Measurements from ENCODE around the gene NDUFB11. TPM values are rescaled to one million over a fixed set of nuclear protein-coding genes. Genes with fewer than 3 reads are reported as not detected.
"Not testable (repeated sequence)": the region's sequence is repeated elsewhere in the genome, so short reads cannot be mapped to it uniquely, and the experiment has no call there.

Gene NDUFB11
- total and polyA plus RNA-seq, 3 experiments from 2014 or later, result 93.5 to 169 (median 95.0) TPM

DNA sequence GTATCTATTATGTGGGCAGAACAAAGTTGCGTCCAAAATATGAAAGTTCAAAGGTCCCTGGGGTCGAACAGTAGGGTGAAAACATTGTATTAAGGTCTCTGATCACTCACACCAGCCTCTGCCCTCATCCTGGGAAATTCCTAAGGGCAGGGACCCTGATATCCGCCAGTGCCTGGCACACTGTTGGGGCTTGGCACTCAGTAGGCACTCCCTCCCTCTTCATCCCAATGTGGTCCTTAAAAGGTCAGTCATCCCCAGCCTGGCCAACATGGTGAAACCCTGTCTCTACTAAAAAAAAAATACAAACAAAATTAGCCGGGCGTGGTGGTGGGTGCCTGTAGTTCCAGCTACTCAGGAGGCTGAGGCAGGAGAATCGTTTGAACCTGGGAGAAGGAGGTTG lies 6.3 kb downstream of the NDUFB11 start:
- H3K36me3 Mint-ChIP-seq, result peaks cover 0 to 29% (median 5%) of the 10 kb centered on the region in 3 donors
- Histone ChIP-seq H3K4me3 (ENCODE audit: low read length) (no peak overlapping the region), H3K4me1 (ENCODE audit: insufficient read depth, low read length) (peaks cover under 1% of the 10 kb centered on the region), H3K9me3 (ENCODE audit: low read length) (no peaks in the 10 kb centered on the region), H3K27me3 (ENCODE audit: insufficient read depth, low read length, poor library complexity, severe bottlenecking) (no peaks in the 10 kb centered on the region), H3K27ac (ENCODE audit: low read depth, low read length) (no peak overlapping the region), H3K36me3 (ENCODE audit: insufficient read depth, low read length) (no peaks in the 10 kb centered on the region)
- H3K4me1 Mint-ChIP-seq, result peaks cover 6 to 9% (median 7%) of the 10 kb centered on the region in 3 donors
- H3K9me3 Mint-ChIP-seq, result no peaks in the 10 kb centered on the region
- peaks cover 0 to 8% of the 10 kb centered on the region in 2 donors for H3K27me3 Mint-ChIP-seq
- no peak for DNase-seq
- CTCF ChIA-PET, result no interaction called here
- H3K27ac Mint-ChIP-seq, result no peak overlapping the region
- peak overlapping the region in 1 of 7 donors; percentile 10 for H3K4me3 Mint-ChIP-seq
- POLR2A ChIA-PET, result no interaction called here

GRCh38 chrX:47135650-47136049 lies 8.9 kb downstream of the NDUFB11 start:
- ChIA-PET CTCF (interaction anchor here (1.3 kb wide), 1 partner anchor 9 kb away, joined by 3 read pairs; the partner anchor contains the start of genes NDUFB11 and RBM10), POLR2A (interaction anchor here (1.2 kb wide), 1 partner anchor 97 kb away, joined by 3 read pairs; the partner anchor contains the start of gene USP11)
- not testable (repeated sequence) for H3K27me3 Mint-ChIP-seq

GRCh38 chrX:47133493-47133892 lies 11.0 kb downstream of the NDUFB11 start:
- Mint-ChIP-seq H3K27ac (no peak overlapping the region), H3K9me3 (no peaks in the 10 kb centered on the region), H3K4me1 (peaks cover 0 to 8% (median 3%) of the 10 kb centered on the region in 3 donors), H3K27me3 (peaks cover 0 to 4% of the 10 kb centered on the region in 2 donors), H3K4me3 (no peak overlapping the region), H3K36me3 (peaks cover 0 to 8% (median 2%) of the 10 kb centered on the region in 3 donors)
- H3K27ac ChIP-seq (ENCODE audit: low read depth, low read length), result no peak overlapping the region
- ChIA-PET CTCF (interaction anchor here (0.7 kb wide), 1 partner anchor 256 kb away, joined by 3 read pairs; no protein-coding TSS in a partner anchor), POLR2A (no interaction called here)
- H3K27me3 ChIP-seq (ENCODE audit: insufficient read depth, low read length, poor library complexity, severe bottlenecking), result no peaks in the 10 kb centered on the region
- DNase-seq, result no peak
- no peaks in the 10 kb centered on the region for H3K4me1 ChIP-seq (ENCODE audit: insufficient read depth, low read length)
- H3K4me3 ChIP-seq (ENCODE audit: low read length), result no peak overlapping the region
- H3K9me3 ChIP-seq (ENCODE audit: low read length), result no peaks in the 10 kb centered on the region
- no peaks in the 10 kb centered on the region for H3K36me3 ChIP-seq (ENCODE audit: insufficient read depth, low read length)

More at GRCh38 chrX:47135650-47136049, 8.9 kb downstream of the NDUFB11 start:
- H3K4me1 ChIP-seq (ENCODE audit: insufficient read depth, low read length); H3K27ac Mint-ChIP-seq; H3K27me3 ChIP-seq (ENCODE audit: insufficient read depth, low read length, poor library complexity, severe bottlenecking); H3K27ac ChIP-seq (ENCODE audit: low read depth, low read length); H3K4me1 Mint-ChIP-seq; H3K36me3 ChIP-seq (ENCODE audit: insufficient read depth, low read length); H3K9me3 ChIP-seq (ENCODE audit: low read length); H3K9me3 Mint-ChIP-seq; H3K4me3 Mint-ChIP-seq; DNase-seq; H3K4me3 ChIP-seq (ENCODE audit: low read length): not testable (repeated sequence)
- H3K36me3 Mint-ChIP-seq, result peaks cover 0 to 11% (median 2%) of the 10 kb centered on the region in 3 donors

- no peaks in the 10 kb centered on the region for H3K9me3 ChIP-seq (ENCODE audit: low read length)
- Mint-ChIP-seq H3K4me1 (peaks cover 0 to 8% (median 3%) of the 10 kb centered on the region in 3 donors), H3K36me3 (peaks cover 0 to 5% (median 0%) of the 10 kb centered on the region in 3 donors), H3K4me3 (peak overlapping the region; percentile 97 to 99 (median 98)), H3K27ac (peak overlapping the region in 6 of 8 donors; percentile 55 to 98 (median 95)), H3K9me3 (no peaks in the 10 kb centered on the region), H3K27me3 (peaks cover 0 to 3% of the 10 kb centered on the region in 2 donors)
- no peak overlapping the region for H3K27ac ChIP-seq (ENCODE audit: low read depth, low read length)
- no peak for DNase-seq
- no peak overlapping the region for H3K4me3 ChIP-seq (ENCODE audit: low read length)
- H3K27me3 ChIP-seq (ENCODE audit: insufficient read depth, low read length, poor library complexity, severe bottlenecking), result no peaks in the 10 kb centered on the region
- CTCF ChIA-PET, result interaction anchor here (1.5 kb wide), 1 partner anchor 15 kb away, joined by 8 read pairs; the partner anchor contains the start of genes NDUFB11 and RBM10
- H3K4me1 ChIP-seq (ENCODE audit: insufficient read depth, low read length), result no peaks in the 10 kb centered on the region
- POLR2A ChIA-PET, result interaction anchor here (0.6 to 2.2 kb wide), 4 partner anchors 15 to 320 kb away, joined by 3 to 19 read pairs (median 4); partner anchors contain the start of genes CDK16, NDUFB11 and RBM10
- no peaks in the 10 kb centered on the region for H3K36me3 ChIP-seq (ENCODE audit: insufficient read depth, low read length)
Measured at GRCh38 chrX:47129899-47130358, 14.6 kb downstream of the NDUFB11 start.

DNA sequence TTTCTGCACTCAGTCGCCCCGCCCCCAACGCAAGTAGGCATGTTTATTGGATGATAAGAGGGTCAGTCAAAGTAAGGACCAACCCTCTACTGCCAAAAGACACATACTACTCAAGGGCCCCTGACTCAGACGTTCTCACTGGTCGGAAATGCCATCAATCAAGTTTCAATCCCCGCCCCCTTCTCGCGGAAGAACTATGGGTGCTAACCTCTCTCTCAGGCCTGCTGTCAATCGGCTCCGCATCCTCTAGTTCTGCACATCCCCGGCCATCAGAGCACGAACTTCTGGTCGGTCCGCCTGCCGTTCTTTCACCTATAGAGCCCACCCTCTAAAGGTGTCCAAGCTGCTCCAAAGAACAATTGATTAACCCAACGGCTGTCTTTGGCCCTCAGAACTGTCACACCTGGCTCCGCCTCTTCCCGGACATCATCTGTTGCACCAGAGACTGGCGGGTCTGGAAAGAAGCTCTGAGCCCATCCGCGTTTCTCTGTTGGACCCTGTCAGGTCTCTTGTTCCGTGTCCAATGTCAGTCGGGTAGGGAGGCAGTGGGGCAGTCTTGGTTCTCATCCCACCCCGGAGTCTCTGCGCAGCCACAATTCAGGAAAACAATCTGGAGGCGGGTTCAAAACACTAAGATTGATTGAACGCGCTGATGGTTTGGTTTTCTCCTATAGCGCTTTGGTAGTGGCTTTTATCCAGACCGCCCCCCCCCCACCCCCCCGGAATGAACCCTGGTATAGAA lies 15.2 kb downstream of the NDUFB11 start:
- Histone ChIP-seq H3K36me3 (ENCODE audit: insufficient read depth, low read length) (no peaks in the 10 kb centered on the region), H3K9me3 (ENCODE audit: low read length) (no peaks in the 10 kb centered on the region), H3K4me3 (ENCODE audit: low read length) (peak overlapping the region; percentile 60), H3K27me3 (ENCODE audit: insufficient read depth, low read length, poor library complexity, severe bottlenecking) (no peaks in the 10 kb centered on the region), H3K4me1 (ENCODE audit: insufficient read depth, low read length) (no peaks in the 10 kb centered on the region), H3K27ac (ENCODE audit: low read depth, low read length) (peak overlapping the region; percentile 43)
- POLR2A ChIA-PET, result interaction anchor here (1.0 to 2.2 kb wide), 3 partner anchors 15 to 89 kb away, joined by 3 to 19 read pairs (median 3); partner anchors contain the start of genes CDK16, NDUFB11 and RBM10
- Mint-ChIP-seq H3K4me3 (peak overlapping the region; percentile 97 to 99 (median 98)), H3K9me3 (no peaks in the 10 kb centered on the region), H3K27ac (peak overlapping the region; percentile 55 to 98 (median 96)), H3K36me3 (peaks cover 0 to 5% (median 0%) of the 10 kb centered on the region in 3 donors), H3K4me1 (peaks cover 0 to 8% (median 3%) of the 10 kb centered on the region in 3 donors), H3K27me3 (peaks cover 0 to 3% of the 10 kb centered on the region in 2 donors)
- CTCF ChIA-PET, result interaction anchor here (1.5 kb wide), 1 partner anchor 15 kb away, joined by 8 read pairs; the partner anchor contains the start of genes NDUFB11 and RBM10
- DNase-seq, result peak; percentile 73 to 91 (median 89)

DNA sequence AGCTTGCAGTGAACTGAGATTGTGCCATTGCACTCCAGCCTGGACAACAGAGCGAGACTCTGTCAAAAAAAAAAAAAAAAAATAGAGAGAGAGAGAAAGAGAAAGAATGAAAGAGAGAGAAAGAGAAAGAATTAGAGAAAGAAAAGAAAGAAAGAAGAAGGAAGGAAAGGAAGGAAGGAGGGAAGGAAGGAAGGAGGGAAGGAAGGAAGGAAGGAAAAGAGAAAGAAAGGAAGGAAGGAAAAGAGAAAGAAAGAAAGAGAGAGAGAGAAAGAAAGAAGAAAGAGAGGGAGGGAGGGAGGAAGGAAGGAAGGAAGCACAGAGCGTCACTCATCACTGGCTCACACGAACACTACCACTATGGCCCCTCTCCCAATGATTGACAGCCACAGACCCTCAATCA lies 20.0 kb downstream of the NDUFB11 start:
- H3K27ac Mint-ChIP-seq; H3K27ac ChIP-seq (ENCODE audit: low read depth, low read length); H3K9me3 ChIP-seq (ENCODE audit: low read length); H3K36me3 Mint-ChIP-seq; H3K4me3 Mint-ChIP-seq; CTCF ChIA-PET; H3K27me3 Mint-ChIP-seq; H3K9me3 Mint-ChIP-seq; POLR2A ChIA-PET; H3K4me3 ChIP-seq (ENCODE audit: low read length); H3K27me3 ChIP-seq (ENCODE audit: insufficient read depth, low read length, poor library complexity, severe bottlenecking); H3K4me1 Mint-ChIP-seq; H3K4me1 ChIP-seq (ENCODE audit: insufficient read depth, low read length); DNase-seq; H3K36me3 ChIP-seq (ENCODE audit: insufficient read depth, low read length): not testable (repeated sequence)

GRCh38 chrX:47116551-47117110 lies 27.9 kb downstream of the NDUFB11 start:
- H3K27me3 Mint-ChIP-seq; DNase-seq; H3K36me3 Mint-ChIP-seq; POLR2A ChIA-PET; H3K9me3 ChIP-seq (ENCODE audit: low read length); H3K27ac Mint-ChIP-seq; CTCF ChIA-PET; H3K9me3 Mint-ChIP-seq; H3K27ac ChIP-seq (ENCODE audit: low read depth, low read length); H3K4me3 Mint-ChIP-seq; H3K4me1 Mint-ChIP-seq; H3K27me3 ChIP-seq (ENCODE audit: insufficient read depth, low read length, poor library complexity, severe bottlenecking); H3K4me3 ChIP-seq (ENCODE audit: low read length); H3K36me3 ChIP-seq (ENCODE audit: insufficient read depth, low read length); H3K4me1 ChIP-seq (ENCODE audit: insufficient read depth, low read length): not testable (repeated sequence)
